H9 (cell line): Measurements from ENCODE around the gene GTF2F2. TPM values are rescaled to one million over a fixed set of nuclear protein-coding genes. Genes with fewer than 3 reads are reported as not detected.

Experiments
- DNase-seq: peaks from one replicate; pipeline ENCODE4 v3.0.0-alpha.2; 2017
- H2AFZ ChIP-seq: one replicate; pipeline ENCODE4 v1.6.1; 2013; ENCODE audit warnings: mild to moderate bottlenecking, low read length, control low read depth, moderate library complexity
- H2AK5ac ChIP-seq: 2 replicates; pipeline ENCODE4 v1.6.1; 2013; ENCODE audit warnings: low read length, control low read depth, mixed read lengths; ENCODE audit not compliant: insufficient read length
- H2BK120ac ChIP-seq: one replicate; pipeline ENCODE4 v1.6.1; 2013; ENCODE audit warnings: low read depth, mild to moderate bottlenecking, low read length, control low read depth, inconsistent platforms; ENCODE audit not compliant: poor library complexity, severe bottlenecking
- H2BK12ac ChIP-seq: 2 replicates; pipeline ENCODE4 v1.6.1; 2013; ENCODE audit warnings: low read length, control low read depth, mixed read lengths, low read depth; ENCODE audit not compliant: insufficient read length
- H2BK15ac ChIP-seq: 2 replicates; pipeline ENCODE4 v1.6.1; 2013; ENCODE audit warnings: low read depth, low read length, control low read depth
- H2BK20ac ChIP-seq: one replicate; pipeline ENCODE4 v1.6.1; 2013; ENCODE audit warnings: low read depth, mild to moderate bottlenecking, low read length, control low read depth, inconsistent platforms; ENCODE audit not compliant: poor library complexity, severe bottlenecking
- H2BK5ac ChIP-seq: 2 replicates; pipeline ENCODE4 v1.6.1; 2013; ENCODE audit warnings: low read length, control low read depth, mixed read lengths; ENCODE audit not compliant: insufficient read length
- H3K14ac ChIP-seq: 2 replicates; pipeline ENCODE4 v1.6.1; 2013; ENCODE audit warnings: low read length, control low read depth; ENCODE audit not compliant: insufficient read depth
- H3K18ac ChIP-seq: 2 replicates; pipeline ENCODE4 v1.6.1; 2013; ENCODE audit warnings: low read depth, mild to moderate bottlenecking, mixed read lengths, low read length, control low read depth; ENCODE audit not compliant: insufficient read length
- H3K23ac ChIP-seq: 2 replicates; pipeline ENCODE4 v1.6.1; 2013; ENCODE audit warnings: low read length, control low read depth, mixed read lengths, low read depth; ENCODE audit not compliant: insufficient read length
- H3K23me2 ChIP-seq: 2 replicates; pipeline ENCODE4 v1.6.1; 2013; ENCODE audit warnings: low read depth, mild to moderate bottlenecking, mixed read lengths, low read length, control low read depth; ENCODE audit not compliant: insufficient read length, poor library complexity, severe bottlenecking
- H3K27ac ChIP-seq: 2 replicates; pipeline ENCODE4 v1.5.1; 2013; ENCODE audit warnings: low read length, control low read depth, mixed read lengths, low read depth; ENCODE audit not compliant: insufficient read length
- H3K27me3 ChIP-seq: 2 replicates; pipeline ENCODE4 v1.6.1; 2013; ENCODE audit warnings: low read length, control low read depth, inconsistent platforms; ENCODE audit not compliant: insufficient read depth
- H3K4ac ChIP-seq: 2 replicates; pipeline ENCODE4 v1.6.1; 2013; ENCODE audit warnings: low read depth, mild to moderate bottlenecking, control low read depth, inconsistent platforms, low read length, moderate library complexity
- H3K4me1 ChIP-seq: 2 replicates; pipeline ENCODE4 v1.6.1; 2013; ENCODE audit warnings: low read length, control low read depth, inconsistent platforms; ENCODE audit not compliant: insufficient read depth
- H3K4me2 ChIP-seq: 2 replicates; pipeline ENCODE4 v1.6.1; 2013; ENCODE audit warnings: low read length, control low read depth, mixed read lengths; ENCODE audit not compliant: insufficient read length, insufficient read depth
- H3K56ac ChIP-seq: 2 replicates; pipeline ENCODE4 v1.6.1; 2013; ENCODE audit warnings: low read depth, mild to moderate bottlenecking, mixed read lengths, low read length, control low read depth; ENCODE audit not compliant: insufficient read length
- H3K79me1 ChIP-seq: 2 replicates; pipeline ENCODE4 v1.6.1; 2013; ENCODE audit warnings: low read depth, mild to moderate bottlenecking, moderate library complexity, low read length, control low read depth, inconsistent platforms; ENCODE audit not compliant: insufficient read depth, poor library complexity, severe bottlenecking
- H3K79me2 ChIP-seq: 2 replicates; pipeline ENCODE4 v1.6.1; 2013; ENCODE audit warnings: low read length, control low read depth, inconsistent platforms; ENCODE audit not compliant: insufficient read depth
- H3K9ac ChIP-seq: 2 replicates; pipeline ENCODE4 v1.6.1; 2013; ENCODE audit warnings: low read length, control low read depth, mixed read lengths; ENCODE audit not compliant: insufficient read length; ENCODE audit errors: extremely low read depth
- H3K9me3 ChIP-seq: one replicate; pipeline ENCODE4 v1.6.1; 2013; ENCODE audit warnings: low read depth, low read length, inconsistent platforms; ENCODE audit not compliant: control insufficient read depth
- H3T11ph ChIP-seq: one replicate; pipeline ENCODE4 v1.6.1; 2013; ENCODE audit warnings: mild to moderate bottlenecking, low read length, control low read depth, inconsistent platforms
- H4K20me1 ChIP-seq: one replicate; pipeline ENCODE4 v1.6.1; 2013; ENCODE audit not compliant: control insufficient read depth, insufficient read length, insufficient read depth
- H4K5ac ChIP-seq: 2 replicates; pipeline ENCODE4 v1.6.1; 2013; ENCODE audit warnings: low read depth, mild to moderate bottlenecking, mixed read lengths, low read length, control low read depth; ENCODE audit not compliant: insufficient read length
- H4K8ac ChIP-seq: replicated peaks from 2 replicates; pipeline ENCODE4 v1.6.1; 2013; ENCODE audit warnings: low read length, control low read depth, mixed read lengths, low read depth; ENCODE audit not compliant: insufficient read length
- H4K91ac ChIP-seq: 2 replicates; pipeline ENCODE4 v1.6.1; 2013; ENCODE audit warnings: low read depth, mild to moderate bottlenecking, moderate library complexity, mixed read lengths, low read length, control low read depth; ENCODE audit not compliant: insufficient read length
- H3K27ac Mint-ChIP-seq, 3 experiments: 2 replicates in 2 of 3; 3 replicates in 1 of 3; pipeline ENCODE4 v1.8.0; 2020 to 2021; ENCODE audit warnings: mixed read lengths in 3 of 3, mild to moderate bottlenecking in 1 of 3, moderate library complexity in 1 of 3
- H3K27me3 Mint-ChIP-seq: 2 replicates; pipeline ENCODE4 v1.8.0; 2021; ENCODE audit warnings: low read depth, mild to moderate bottlenecking, moderate library complexity, mixed read lengths
- H3K36me3 Mint-ChIP-seq, 3 experiments: 2 replicates in 2 of 3; 3 replicates in 1 of 3; pipeline ENCODE4 v1.8.0; 2020 to 2021; ENCODE audit warnings: low read depth in 3 of 3, mixed read lengths in 3 of 3; ENCODE audit not compliant: insufficient read depth in 1 of 3
- H3K4me1 Mint-ChIP-seq, 2 experiments: 2 replicates each; pipeline ENCODE4 v1.8.0; 2020; ENCODE audit warnings: mixed read lengths in 2 of 2
- H3K4me3 Mint-ChIP-seq, 2 experiments: 2 replicates in 1 of 2; 3 replicates in 1 of 2; pipeline ENCODE4 v1.8.0; 2020 to 2021; ENCODE audit warnings: mild to moderate bottlenecking in 2 of 2, mixed read lengths in 2 of 2, moderate library complexity in 1 of 2
- H3K9me3 Mint-ChIP-seq, 2 experiments: 2 replicates in 1 of 2; 3 replicates in 1 of 2; pipeline ENCODE4 v1.8.0; 2020; ENCODE audit warnings: mild to moderate bottlenecking in 2 of 2, mixed read lengths in 2 of 2, moderate library complexity in 1 of 2
- WGBS: extraction: QIAGEN DNeasy Blood & Tissue Kit; methylation state at CpG from one replicate; pipeline ENCODE4 v1.1.7; 2013; ENCODE audit warnings: missing lambda C conversion rate, low lambda C conversion rate, mixed read lengths; ENCODE audit not compliant: insufficient read length; ENCODE audit errors: extremely low coverage; 5-methylcytosine and 5-hydroxymethylcytosine counted together
- total RNA-seq: library from RNA; stranded (reverse); gene quantifications from 2 replicates; pipeline ENCODE4 v1.2.1, GENCODE V29; 2021
- TF ChIP-seq, protein P1 (sequence below): fragments of 200-600 bp; sonication (generic); conservative IDR thresholded peaks from 3 replicates; pipeline ENCODE4 v1.8.0; 2021; ENCODE audit warnings: antibody characterized with exemption, mild to moderate bottlenecking

GTF2F2 gene
- total RNA-seq, 1 experiment from 2014 or later: 29.6 TPM

DNA sequence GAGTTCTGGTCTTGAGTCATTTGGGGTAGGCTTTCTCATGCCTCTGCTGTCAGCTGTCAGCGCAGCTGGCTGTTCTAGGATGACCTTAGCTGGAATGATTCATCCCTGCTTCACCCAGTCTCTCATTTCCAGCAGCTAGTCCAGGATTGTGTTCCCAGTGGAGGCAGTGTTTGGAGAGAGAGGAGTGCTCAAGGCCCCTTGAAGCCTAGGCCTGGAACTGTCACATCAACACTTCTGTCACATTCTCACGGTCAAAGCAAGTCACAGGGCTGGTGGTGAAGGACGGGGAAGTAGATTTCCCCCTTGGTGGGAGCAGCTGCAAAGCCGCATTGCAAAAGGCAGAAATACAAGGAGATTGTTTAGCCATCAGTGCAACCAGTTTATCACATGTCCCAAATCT, 205.5 kb downstream of the GTF2F2 start:
- TF ChIP-seq, protein P1, sequence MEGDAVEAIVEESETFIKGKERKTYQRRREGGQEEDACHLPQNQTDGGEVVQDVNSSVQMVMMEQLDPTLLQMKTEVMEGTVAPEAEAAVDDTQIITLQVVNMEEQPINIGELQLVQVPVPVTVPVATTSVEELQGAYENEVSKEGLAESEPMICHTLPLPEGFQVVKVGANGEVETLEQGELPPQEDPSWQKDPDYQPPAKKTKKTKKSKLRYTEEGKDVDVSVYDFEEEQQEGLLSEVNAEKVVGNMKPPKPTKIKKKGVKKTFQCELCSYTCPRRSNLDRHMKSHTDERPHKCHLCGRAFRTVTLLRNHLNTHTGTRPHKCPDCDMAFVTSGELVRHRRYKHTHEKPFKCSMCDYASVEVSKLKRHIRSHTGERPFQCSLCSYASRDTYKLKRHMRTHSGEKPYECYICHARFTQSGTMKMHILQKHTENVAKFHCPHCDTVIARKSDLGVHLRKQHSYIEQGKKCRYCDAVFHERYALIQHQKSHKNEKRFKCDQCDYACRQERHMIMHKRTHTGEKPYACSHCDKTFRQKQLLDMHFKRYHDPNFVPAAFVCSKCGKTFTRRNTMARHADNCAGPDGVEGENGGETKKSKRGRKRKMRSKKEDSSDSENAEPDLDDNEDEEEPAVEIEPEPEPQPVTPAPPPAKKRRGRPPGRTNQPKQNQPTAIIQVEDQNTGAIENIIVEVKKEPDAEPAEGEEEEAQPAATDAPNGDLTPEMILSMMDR: no peak
- no peaks in the 10 kb centered on the region for H3K27me3 ChIP-seq
- H3K18ac ChIP-seq: no peak overlapping the region
- no peak overlapping the region for H3K27ac ChIP-seq
- Mint-ChIP-seq H3K4me3 (no peak overlapping the region), H3K27me3 (no peaks in the 10 kb centered on the region), H3K36me3 (peaks cover 0 to 4% (median 0%) of the 10 kb centered on the region in 3 experiments; a peak in 1 of 7 replicates), H3K9me3 (no peaks in the 10 kb centered on the region), H3K27ac (no peak overlapping the region; a peak in 1 of 7 replicates), H3K4me1 (peaks cover 0 to 5% of the 10 kb centered on the region in 2 experiments; a peak in 2 of 4 replicates)
- H3K9me3 ChIP-seq: no peaks in the 10 kb centered on the region
- no peaks in the 10 kb centered on the region for H3K23me2 ChIP-seq
- no peaks in the 10 kb centered on the region for H3K79me2 ChIP-seq
- H2BK120ac ChIP-seq: no peak overlapping the region
- H3K9ac ChIP-seq: no peak overlapping the region
- H3K4ac ChIP-seq: no peak overlapping the region
- no CpG with 5 or more reads among the region's 4 CpGs for WGBS
- H2AFZ ChIP-seq: no peak overlapping the region
- H3K56ac ChIP-seq: no peak overlapping the region
- no peak overlapping the region for H2BK5ac ChIP-seq
- H3K4me2 ChIP-seq: no peak overlapping the region
- H4K8ac ChIP-seq: no peak overlapping the region
- H4K5ac ChIP-seq: no peak overlapping the region
- H2AK5ac ChIP-seq: no peak overlapping the region
- H3K4me1 ChIP-seq: no peaks in the 10 kb centered on the region
- no peak overlapping the region for H2BK15ac ChIP-seq
- H3K79me1 ChIP-seq: no peaks in the 10 kb centered on the region
- H2BK12ac ChIP-seq: no peak overlapping the region
- H3K23ac ChIP-seq: no peak overlapping the region
- H3K14ac ChIP-seq: no peak overlapping the region
- no peak overlapping the region for H3T11ph ChIP-seq
- H2BK20ac ChIP-seq: no peak overlapping the region
- no peak overlapping the region for H4K91ac ChIP-seq
- no peak for DNase-seq
- H4K20me1 ChIP-seq: no peaks in the 10 kb centered on the region
